Renal pelvis (tissue), 4 donors: Measurements from ENCODE around the gene NISCH. TPM values are rescaled to one million over a fixed set of nuclear protein-coding genes. Genes with fewer than 3 reads are reported as not detected.

ENCODE experiments used
- DNase-seq: peaks from one replicate; pipeline ENCODE4 v3.0.0-alpha.2; 2013
- polyA plus RNA-seq, 3 donors: library from polyadenylated mRNA; unstranded; fragments of 120-200 nt; gene quantifications; one replicate each; pipeline ENCODE4 v1.2.1, GENCODE V29; 2013; ENCODE audit not compliant: insufficient read length in 3 of 3

The NISCH gene
- polyA plus RNA-seq, 3 donors: 112 to 148 (median 133) TPM

GRCh38 chr3:52433328-52433995, 21.9 kb upstream of the NISCH start:
- no peak for DNase-seq

- no peak for DNase-seq
These were observed 21.4 kb upstream of the NISCH start for GRCh38 chr3:52433996-52434479.

GRCh38 chr3:52434491-52435115, 20.8 kb upstream of the NISCH start:
- no peak for DNase-seq

GRCh38 chr3:52435246-52436101, 19.9 kb upstream of the NISCH start:
- no peak for DNase-seq

GRCh38 chr3:52436500-52437149, 18.8 kb upstream of the NISCH start:
- peak; percentile 74 for DNase-seq

GRCh38 chr3:52437326-52438103, 17.9 kb upstream of the NISCH start:
- DNase-seq: no peak

GRCh38 chr3:52438104-52438376, 17.4 kb upstream of the NISCH start:
- no peak for DNase-seq

- no peak for DNase-seq
These were observed 16.6 kb upstream of the NISCH start for GRCh38 chr3:52438579-52439425.

GRCh38 chr3:52439426-52440248, 15.8 kb upstream of the NISCH start:
- no peak for DNase-seq

- DNase-seq: no peak
These were observed 15.2 kb upstream of the NISCH start for GRCh38 chr3:52440249-52440551.

- no peak for DNase-seq
These were observed 14.7 kb upstream of the NISCH start for GRCh38 chr3:52440671-52441070.

- no peak for DNase-seq
These were observed 14.2 kb upstream of the NISCH start for GRCh38 chr3:52441091-52441771.

GRCh38 chr3:52441772-52442332, 13.6 kb upstream of the NISCH start:
- DNase-seq: no peak

GRCh38 chr3:52442409-52443267, 12.8 kb upstream of the NISCH start:
- DNase-seq: no peak

GRCh38 chr3:52443268-52443610, 12.2 kb upstream of the NISCH start:
- DNase-seq: no peak

- no peak for DNase-seq
These were observed 11.4 kb upstream of the NISCH start for GRCh38 chr3:52443791-52444687.
